Tibial nerve (tissue), 4 donors: ENCODE measurements around the gene TMEM26. TPM values are rescaled to one million over a fixed set of nuclear protein-coding genes. Genes with fewer than 3 reads are reported as not detected.

Experiments used
- DNase-seq, 2 donors: peaks; one replicate each; pipeline ENCODE4 v3.0.0-alpha.2; 2019; ENCODE audit warnings: low spot score in 2 of 2
- H3K27ac ChIP-seq, 4 donors: fragments of 200-600 bp; sonication (generic) in 3 of 4; one replicate each; pipeline ENCODE4 v1.5.1; 2017 to 2019; ENCODE audit warnings: mild to moderate bottlenecking in 1 of 4
- H3K27me3 ChIP-seq, 2 donors: fragments of 200-600 bp; sonication (generic) in 1 of 2; one replicate each; pipeline versions ENCODE4 v1.5.1 to v1.6.0; 2017 to 2019
- H3K36me3 ChIP-seq, 3 donors: fragments of 200-600 bp; sonication (generic); one replicate each; pipeline ENCODE4 v1.5.1; 2018 to 2019
- H3K4me1 ChIP-seq, 4 donors: fragments of 200-600 bp; sonication (generic) in 3 of 4; one replicate each; pipeline ENCODE4 v1.5.1; 2017 to 2019
- H3K4me3 ChIP-seq, 4 donors: fragments of 200-600 bp; sonication (generic) in 3 of 4; one replicate each; pipeline ENCODE4 v1.5.1; 2017 to 2019; ENCODE audit warnings: mild to moderate bottlenecking in 1 of 4, moderate library complexity in 1 of 4
- H3K9me3 ChIP-seq, 4 donors: fragments of 200-600 bp; sonication (generic) in 3 of 4; one replicate each; pipeline ENCODE4 v1.5.1; 2017 to 2019
- EP300 ChIP-seq, 2 donors: sonication (generic); formaldehyde crosslinking; IDR thresholded peaks; one replicate each; pipeline ENCODE4 v1.6.1; 2017; ENCODE audit warnings: antibody characterized with exemption in 2 of 2, mild to moderate bottlenecking in 1 of 2
- POLR2A ChIP-seq, 2 donors: fragments of 450-650 bp; IDR thresholded peaks; one replicate each; pipeline ENCODE4 v1.6.1; 2017; ENCODE audit warnings: antibody characterized with exemption in 2 of 2, mild to moderate bottlenecking in 2 of 2, moderate library complexity in 2 of 2
- WGBS, 2 donors: methylation state at CpG; one replicate each; pipeline ENCODE4 v1.1.5; 2018; 5-methylcytosine and 5-hydroxymethylcytosine counted together
- total RNA-seq, 4 donors: library from RNA; depleted of rRNA; stranded (reverse); fragments of >200 nt; gene quantifications; one replicate each; pipeline ENCODE4 v1.1.0, GENCODE V29; 2016
- TF ChIP-seq, protein P1 (sequence below), 5 experiments: fragments of 200-600 bp in 3 of 5; fragments of 450-650 bp in 2 of 5; sonication (generic) in 3 of 5; IDR thresholded peaks; one replicate each; pipeline ENCODE4 v1.5.1; 2016 to 2019; ENCODE audit warnings: antibody characterized with exemption in 5 of 5, mild to moderate bottlenecking in 3 of 5, moderate library complexity in 2 of 5

The TMEM26 gene
- total RNA-seq, 4 donors from 2014 or later: 0.22 TPM; not detected in 3

DNA sequence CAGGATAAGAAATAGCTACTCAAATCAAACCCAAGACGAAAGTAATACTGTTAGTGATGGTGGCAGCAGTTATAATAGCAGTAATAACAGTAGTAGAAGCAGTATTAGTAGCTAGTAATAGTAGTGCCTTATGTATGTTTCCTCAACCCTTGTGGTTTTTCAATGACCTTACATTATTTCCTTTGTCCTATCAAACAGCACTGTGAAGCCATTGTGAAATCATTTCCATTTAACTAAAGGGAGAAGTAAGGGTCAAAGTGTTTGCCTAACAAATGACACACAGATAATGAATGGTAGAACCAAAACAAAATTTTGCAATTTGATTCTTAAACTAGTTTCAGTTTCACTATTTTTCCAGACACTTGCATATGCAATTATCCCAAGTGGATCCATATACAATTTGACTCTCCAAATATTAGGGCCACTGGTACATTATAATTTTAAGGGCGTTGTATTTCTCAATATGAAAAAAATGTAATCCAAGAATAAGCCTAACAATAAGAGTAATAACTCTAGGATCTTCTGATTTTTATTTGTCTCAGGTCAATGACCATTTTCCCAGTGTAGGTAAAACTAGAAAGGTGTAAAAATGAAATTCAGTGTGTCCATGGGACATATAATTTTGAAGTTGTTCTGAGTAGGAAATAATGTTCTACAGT is 33.7 kb upstream of the TMEM26 start:
- no peak for DNase-seq
- H3K9me3 ChIP-seq: no peaks in the 10 kb centered on the region
- WGBS, 2 donors: 86 to 89% methylated on average over 2 of the region's 2 CpGs

DNA sequence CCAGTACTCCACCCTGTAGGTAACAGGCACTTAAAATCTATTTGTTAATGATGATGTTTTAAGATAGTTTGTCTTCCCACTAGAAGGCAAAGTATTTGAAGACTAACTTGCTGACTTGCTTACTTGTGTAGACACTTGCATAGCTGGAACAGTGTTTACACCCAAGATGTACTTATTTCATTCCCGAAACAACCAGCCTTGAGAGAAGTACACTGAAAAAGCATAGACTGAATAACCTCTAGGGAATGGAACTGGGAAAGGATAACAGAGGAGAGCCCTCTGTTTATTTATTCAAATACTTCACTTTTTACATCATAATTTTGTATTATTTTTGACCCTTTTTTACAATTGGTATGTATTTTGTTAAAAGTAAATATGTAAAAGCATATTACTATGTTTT is 33.1 kb upstream of the TMEM26 start:
- no peak for TF ChIP-seq EP300 (IDR thresholded peaks at IDR 0.05)
- TF ChIP-seq POLR2A (IDR thresholded peaks at IDR 0.05): no peak
- TF ChIP-seq, protein P1, sequence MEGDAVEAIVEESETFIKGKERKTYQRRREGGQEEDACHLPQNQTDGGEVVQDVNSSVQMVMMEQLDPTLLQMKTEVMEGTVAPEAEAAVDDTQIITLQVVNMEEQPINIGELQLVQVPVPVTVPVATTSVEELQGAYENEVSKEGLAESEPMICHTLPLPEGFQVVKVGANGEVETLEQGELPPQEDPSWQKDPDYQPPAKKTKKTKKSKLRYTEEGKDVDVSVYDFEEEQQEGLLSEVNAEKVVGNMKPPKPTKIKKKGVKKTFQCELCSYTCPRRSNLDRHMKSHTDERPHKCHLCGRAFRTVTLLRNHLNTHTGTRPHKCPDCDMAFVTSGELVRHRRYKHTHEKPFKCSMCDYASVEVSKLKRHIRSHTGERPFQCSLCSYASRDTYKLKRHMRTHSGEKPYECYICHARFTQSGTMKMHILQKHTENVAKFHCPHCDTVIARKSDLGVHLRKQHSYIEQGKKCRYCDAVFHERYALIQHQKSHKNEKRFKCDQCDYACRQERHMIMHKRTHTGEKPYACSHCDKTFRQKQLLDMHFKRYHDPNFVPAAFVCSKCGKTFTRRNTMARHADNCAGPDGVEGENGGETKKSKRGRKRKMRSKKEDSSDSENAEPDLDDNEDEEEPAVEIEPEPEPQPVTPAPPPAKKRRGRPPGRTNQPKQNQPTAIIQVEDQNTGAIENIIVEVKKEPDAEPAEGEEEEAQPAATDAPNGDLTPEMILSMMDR (IDR thresholded peaks at IDR 0.05): no peak
- 58 to 60% methylated on average over 1 of the region's 1 CpG for WGBS, 2 donors
- Histone ChIP-seq H3K36me3 (no peaks in the 10 kb centered on the region), H3K27me3 (no peaks in the 10 kb centered on the region), H3K9me3 (no peaks in the 10 kb centered on the region), H3K4me1 (peaks cover 0 to 14% (median 0%) of the 10 kb centered on the region in 4 donors), H3K27ac (no peak overlapping the region), H3K4me3 (no peak overlapping the region)
- no peak for DNase-seq

More for the DNA sequence above, 33.7 kb upstream of the TMEM26 start:
- H3K36me3 ChIP-seq: no peaks in the 10 kb centered on the region
- no peak overlapping the region for H3K4me3 ChIP-seq
- H3K27me3 ChIP-seq: no peaks in the 10 kb centered on the region
- TF ChIP-seq POLR2A (IDR thresholded peaks at IDR 0.05): no peak
- peaks cover 0 to 14% (median 0%) of the 10 kb centered on the region in 4 donors for H3K4me1 ChIP-seq
- no peak overlapping the region for H3K27ac ChIP-seq

DNA sequence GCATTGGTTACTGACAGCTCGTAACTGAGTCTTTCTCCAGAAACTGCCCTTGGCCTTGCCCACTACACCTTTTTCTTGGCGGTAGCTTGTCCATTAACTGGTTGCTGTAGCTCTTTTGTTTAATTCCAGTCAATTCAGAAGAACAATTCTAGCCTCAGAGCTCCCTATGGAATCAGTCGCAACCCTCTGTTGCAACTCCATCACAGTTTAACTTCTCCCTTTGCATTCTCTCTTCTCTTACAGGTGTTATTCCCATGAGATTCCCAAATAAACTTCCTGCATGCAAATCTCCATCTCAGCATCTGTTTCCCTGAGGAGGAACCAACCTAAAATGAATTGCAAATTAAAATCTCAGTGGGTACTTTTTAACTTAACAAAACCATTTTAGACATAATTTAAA is 28.4 kb upstream of the TMEM26 start:
- Histone ChIP-seq H3K36me3 (no peaks in the 10 kb centered on the region), H3K9me3 (no peaks in the 10 kb centered on the region), H3K27ac (no peak overlapping the region), H3K27me3 (no peaks in the 10 kb centered on the region), H3K4me3 (no peak overlapping the region), H3K4me1 (peaks cover 0 to 8% (median 0%) of the 10 kb centered on the region in 4 donors)
- no peak for DNase-seq
- TF ChIP-seq, protein P1 (IDR thresholded peaks at IDR 0.05): no peak
- TF ChIP-seq POLR2A (IDR thresholded peaks at IDR 0.05) (no peak), EP300 (IDR thresholded peaks at IDR 0.05) (no peak)
- 76 to 77% methylated on average over 3 of the region's 3 CpGs for WGBS, 2 donors

DNA sequence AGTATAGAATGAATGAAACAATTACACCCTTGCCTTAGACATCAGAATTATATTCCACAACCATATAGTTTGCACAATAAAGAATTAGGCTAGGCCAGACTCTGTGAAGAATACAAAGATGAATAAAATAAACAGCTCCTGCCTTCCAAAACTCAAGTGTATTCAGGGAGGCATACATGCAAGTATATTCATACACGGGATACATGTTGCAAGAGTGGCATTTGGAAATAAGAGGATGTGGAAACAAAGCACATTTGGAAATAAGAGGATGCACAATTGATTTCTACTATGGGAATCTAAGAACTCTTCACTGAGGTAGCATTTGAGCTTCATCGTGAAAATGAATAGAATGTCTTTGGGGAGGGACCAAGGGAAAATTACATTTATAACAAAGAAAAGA is 27.0 kb upstream of the TMEM26 start:
- Histone ChIP-seq H3K36me3 (no peaks in the 10 kb centered on the region), H3K9me3 (no peaks in the 10 kb centered on the region), H3K27ac (no peak overlapping the region), H3K4me1 (no peaks in the 10 kb centered on the region), H3K4me3 (no peak overlapping the region), H3K27me3 (no peaks in the 10 kb centered on the region)
- 40 to 50% methylated on average over 2 of the region's 2 CpGs for WGBS, 2 donors
- no peak for DNase-seq
- TF ChIP-seq POLR2A (IDR thresholded peaks at IDR 0.05): no peak

DNA sequence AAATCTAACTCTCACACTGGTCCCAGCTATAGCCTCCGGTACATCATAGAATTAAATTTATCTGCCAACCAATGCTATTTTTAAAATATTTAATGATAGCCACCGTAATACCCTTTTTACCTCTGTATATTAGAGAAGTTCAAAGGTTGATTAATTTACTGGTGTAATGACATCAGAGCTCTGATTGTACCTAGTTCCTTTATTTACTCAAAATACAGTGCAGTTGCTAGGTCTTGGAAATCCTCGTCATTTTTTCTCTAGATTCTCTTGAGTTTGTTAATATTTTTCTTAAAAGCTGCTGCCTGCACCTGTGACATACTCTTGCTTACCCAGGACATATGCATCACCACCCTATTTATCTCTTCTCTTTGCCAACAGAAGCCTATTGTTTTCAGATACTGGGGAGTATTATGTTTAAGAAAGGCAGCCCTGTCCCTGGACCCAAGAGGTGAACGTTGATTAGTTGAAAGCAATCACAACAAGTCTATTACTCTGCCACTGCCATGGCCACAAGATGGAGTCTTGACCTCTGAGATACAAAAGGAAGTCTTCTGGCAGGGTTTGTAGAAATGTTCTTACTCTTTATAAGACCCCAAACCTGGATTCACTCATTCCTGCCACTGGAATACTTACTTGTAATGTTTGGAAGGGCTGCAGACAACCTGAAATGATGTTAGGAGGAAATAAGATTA is 25.6 kb upstream of the TMEM26 start:
- Histone ChIP-seq H3K4me1 (no peaks in the 10 kb centered on the region), H3K36me3 (no peaks in the 10 kb centered on the region), H3K9me3 (no peaks in the 10 kb centered on the region), H3K27ac (no peak overlapping the region), H3K4me3 (no peak overlapping the region), H3K27me3 (no peaks in the 10 kb centered on the region)
- 71 to 72% methylated on average over 4 of the region's 4 CpGs for WGBS, 2 donors
- TF ChIP-seq POLR2A (IDR thresholded peaks at IDR 0.05) (no peak), EP300 (IDR thresholded peaks at IDR 0.05) (no peak)
- TF ChIP-seq, protein P1 (IDR thresholded peaks at IDR 0.05): no peak
- no peak for DNase-seq

DNA sequence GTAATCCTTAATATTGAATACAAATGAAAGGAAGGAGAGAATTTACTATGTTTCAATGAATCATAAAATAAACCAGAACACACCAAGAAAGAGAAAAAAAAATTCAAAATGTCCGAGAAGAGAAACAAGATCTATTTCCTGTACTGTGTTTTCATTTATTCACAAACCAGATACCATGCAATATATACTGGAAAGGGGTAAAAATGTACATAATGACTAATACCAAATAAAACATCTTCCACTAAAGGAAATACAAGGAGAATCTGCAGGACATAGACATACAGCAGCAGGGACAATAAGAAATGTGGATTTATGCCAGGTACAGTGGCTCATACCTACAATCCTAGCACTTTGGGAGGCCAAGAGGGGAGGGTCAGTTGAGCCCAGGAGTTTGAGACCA is 24.3 kb upstream of the TMEM26 start:
- WGBS, 2 donors: 56 to 80% methylated on average over 1 of the region's 1 CpG
- DNase-seq: no peak

More for the DNA sequence above, 24.3 kb upstream of the TMEM26 start:
- Histone ChIP-seq H3K4me3 (no peak overlapping the region), H3K27me3 (no peaks in the 10 kb centered on the region), H3K36me3 (no peaks in the 10 kb centered on the region), H3K27ac (no peak overlapping the region), H3K4me1 (no peaks in the 10 kb centered on the region), H3K9me3 (no peaks in the 10 kb centered on the region)
- TF ChIP-seq EP300 (IDR thresholded peaks at IDR 0.05) (no peak), POLR2A (IDR thresholded peaks at IDR 0.05) (no peak)
- TF ChIP-seq, protein P1 (IDR thresholded peaks at IDR 0.05): no peak
